Activated CD4-positive, alpha-beta T cell treated with anti-CD3 and anti-CD28 coated beads for 4 hours (primary cell): Measurements from ENCODE around the gene SOX6.
"Not testable (repeated sequence)": the region's sequence is repeated elsewhere in the genome, so short reads cannot be mapped to it uniquely, and the experiment has no call there.

Experiments used
- DNase-seq, 2 donors: peaks; one replicate each; pipeline ENCODE4 v3.0.0-alpha.2; 2020

SOX6 gene

DNA sequence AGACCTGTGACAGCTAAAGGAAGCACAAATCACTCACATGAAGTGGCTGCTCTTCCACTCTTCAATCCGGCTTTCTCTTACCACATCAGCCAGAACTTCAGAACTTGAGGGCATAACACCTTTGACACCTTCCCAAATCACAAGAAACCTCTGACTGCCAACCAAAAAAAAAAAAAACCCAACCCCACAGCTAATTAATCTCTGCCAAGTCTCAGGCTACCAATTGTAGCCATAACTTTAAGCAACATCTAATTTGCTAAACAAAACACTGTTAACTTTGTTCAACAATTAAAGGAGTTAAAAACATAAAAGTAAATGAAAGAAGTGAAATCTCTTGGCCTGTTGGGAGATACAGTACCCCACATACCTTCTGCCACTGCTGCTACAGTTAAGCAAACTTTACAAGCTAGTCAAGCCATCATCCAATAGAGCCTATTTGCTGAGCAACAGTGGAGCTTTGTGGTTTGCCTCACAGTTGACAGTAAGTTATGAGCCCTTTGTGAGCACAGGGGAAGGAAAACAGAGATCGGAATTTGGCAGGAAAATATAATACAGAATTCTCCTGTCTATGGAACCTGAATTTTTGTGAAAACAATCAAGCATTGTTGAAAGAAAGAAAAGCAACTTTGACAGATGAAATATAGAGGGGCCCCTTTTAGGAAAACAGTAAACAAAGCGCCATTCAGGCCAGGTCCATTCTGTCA is at the start of gene SOX6:
Gene SOX6, minus strand, starts transcription at position 490 of the 704 bp plus-strand sequence. CDS start 15,298 bp downstream, outside the sequence.
- DNase-seq = no peak

- DNase-seq = no peak
Observed at GRCh38 chr11:16404781-16405285, 48.5 kb upstream of the SOX6 start.

DNA sequence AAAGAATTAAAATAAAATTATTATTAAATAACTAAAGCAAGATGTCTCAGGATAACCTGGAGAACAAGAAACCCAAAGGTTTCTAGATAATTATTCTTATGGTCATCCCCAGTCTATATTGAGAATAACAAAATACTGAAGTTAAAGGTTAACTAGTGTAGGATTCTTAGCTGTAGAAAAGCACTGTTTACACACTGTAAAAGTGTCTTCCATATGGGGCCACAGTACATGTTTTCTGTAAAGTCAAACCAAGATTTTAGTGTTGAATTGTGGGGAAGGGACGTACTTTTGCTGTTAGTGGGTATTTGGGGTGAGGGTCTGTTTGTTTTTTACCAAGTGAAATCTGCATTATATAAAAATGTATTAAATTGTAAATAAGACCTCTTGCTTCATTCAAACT is 47.5 kb upstream of the SOX6 start:
- DNase-seq = no peak

DNA sequence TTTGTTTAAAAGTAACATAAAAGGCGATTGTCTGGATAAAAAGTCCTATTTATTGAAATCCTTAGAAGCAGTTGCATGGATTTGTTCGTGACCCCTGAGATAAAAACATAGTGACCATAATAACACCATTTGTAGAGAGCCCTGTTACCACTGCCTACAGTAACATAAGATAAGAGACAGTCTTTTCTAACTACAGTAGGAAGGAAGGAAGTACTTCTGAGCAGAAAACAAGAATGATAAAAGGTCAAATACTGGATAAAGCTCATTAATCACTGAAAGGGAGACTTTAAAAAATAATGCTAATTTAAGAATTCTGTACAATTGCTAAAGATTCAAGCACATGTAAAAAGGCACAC is 47.1 kb upstream of the SOX6 start:
- no peak for DNase-seq

- DNase-seq = no peak
Observed at GRCh38 chr11:16402654-16403447, 46.5 kb upstream of the SOX6 start.

DNA sequence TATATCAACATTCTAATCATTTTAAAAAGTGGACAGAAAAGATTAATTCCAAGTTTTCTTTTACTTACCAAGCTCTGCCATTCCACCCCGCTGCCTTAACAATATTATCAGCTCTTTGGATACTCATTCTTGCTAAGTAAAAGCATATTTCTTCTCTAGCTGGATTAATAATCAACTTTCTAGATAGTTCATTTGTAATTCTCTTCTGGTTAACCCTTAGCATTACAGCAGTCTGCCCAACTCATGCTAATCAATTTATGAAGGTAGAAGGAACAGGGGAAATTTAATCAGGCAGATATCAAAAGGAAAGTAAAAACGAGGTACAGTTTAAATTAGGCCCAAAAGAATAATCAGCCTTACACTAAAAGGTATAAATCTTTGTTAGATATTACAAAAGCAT is 41.0 kb upstream of the SOX6 start:
- DNase-seq = no peak

GRCh38 chr11:16395601-16396000 is 39.3 kb upstream of the SOX6 start:
- no peak for DNase-seq

DNA sequence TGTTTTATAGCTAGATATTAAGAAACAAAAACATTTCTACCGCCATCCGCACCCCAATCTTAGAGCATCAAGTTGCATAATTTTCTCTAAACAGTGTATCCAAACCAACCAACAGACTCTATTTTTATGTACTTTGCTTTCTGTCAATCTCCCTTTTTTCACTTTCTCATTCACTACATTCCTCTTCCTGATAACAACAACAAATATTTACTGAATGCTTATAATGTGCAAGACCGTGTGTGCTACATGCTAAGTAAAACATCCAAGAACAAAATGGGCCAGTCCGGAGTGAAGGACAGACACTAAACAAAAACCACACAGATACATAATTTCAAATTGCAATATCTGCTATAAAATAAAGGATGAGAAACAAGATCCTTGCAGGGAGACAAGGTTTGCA is 38.6 kb upstream of the SOX6 start:
- no peak for DNase-seq

DNA sequence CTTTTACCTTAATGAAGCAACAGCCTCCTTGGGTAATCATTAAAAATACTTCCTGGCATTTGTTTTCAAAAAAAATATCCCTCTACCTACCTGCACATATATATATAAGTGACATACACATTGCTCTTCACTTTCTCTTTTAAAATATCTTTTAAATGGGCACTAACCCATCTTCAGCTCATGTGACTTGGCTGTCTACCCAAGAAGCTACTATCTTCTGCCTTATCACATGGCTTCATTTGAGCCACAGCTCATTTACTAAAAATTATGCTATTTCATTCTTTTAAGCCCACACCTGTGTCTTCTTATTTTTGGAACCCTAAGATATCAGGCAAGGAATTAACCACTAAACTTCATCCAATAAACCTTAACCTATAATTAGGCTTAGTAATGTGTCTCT is 37.0 kb upstream of the SOX6 start:
- DNase-seq = no peak

DNA sequence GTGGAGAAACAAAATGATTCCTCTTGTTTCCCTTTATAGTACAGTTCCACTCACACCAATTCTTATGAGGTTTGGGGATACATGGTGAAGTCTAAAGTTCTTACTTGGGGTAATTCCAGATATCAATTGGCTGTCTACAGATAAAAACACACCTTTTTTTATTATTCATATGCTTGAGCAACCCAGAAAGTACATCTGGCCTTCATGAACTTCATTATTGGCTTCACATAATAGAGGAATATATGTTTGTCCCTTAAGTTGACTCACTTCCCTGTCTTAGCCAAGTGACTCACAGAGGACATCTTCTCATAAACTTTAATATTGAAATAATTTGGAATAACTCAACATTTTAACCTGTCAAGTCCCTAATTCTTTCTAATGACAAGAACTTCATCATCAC is 36.3 kb upstream of the SOX6 start:
- no peak for DNase-seq

GRCh38 chr11:16390826-16391225 is 34.5 kb upstream of the SOX6 start:
- DNase-seq = not testable (repeated sequence)

DNA sequence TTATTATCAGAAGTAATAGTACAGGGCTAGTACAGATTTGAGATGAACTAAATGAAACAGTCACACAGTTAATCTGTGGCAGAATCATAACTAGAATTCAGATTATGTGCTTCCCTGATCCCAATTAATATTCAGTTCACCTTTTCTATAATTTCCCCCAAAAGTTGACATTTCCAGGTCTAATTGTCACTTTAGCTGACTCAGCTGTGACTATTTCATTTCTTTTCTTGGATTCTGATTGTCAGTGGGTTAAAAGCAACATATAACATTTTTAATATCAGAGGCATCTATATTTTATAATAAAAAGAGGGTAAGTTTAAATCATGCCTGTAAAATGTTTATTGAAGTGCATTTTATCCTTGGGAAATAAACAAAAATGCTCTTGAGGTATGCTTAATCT is 28.8 kb upstream of the SOX6 start:
- no peak for DNase-seq

GRCh38 chr11:16382638-16383380 is 26.5 kb upstream of the SOX6 start:
- DNase-seq = no peak

DNA sequence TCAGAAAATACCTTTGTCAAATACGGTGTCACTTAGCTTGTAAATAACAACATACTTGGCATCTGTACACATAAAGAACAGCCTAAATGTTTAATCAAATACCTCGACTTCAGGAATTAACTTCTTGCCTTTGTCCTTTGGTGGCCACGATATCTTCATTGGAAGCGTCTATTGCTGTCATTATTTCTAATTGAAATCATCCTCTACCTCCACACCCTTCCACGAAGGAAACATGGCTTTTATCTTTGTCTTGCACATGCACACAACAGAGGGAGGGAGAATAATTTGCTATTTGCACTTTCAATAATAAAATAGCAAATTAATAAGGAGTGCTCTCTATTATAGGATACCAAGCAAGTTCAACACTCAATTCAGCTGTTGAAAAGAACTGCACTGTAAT is 25.8 kb upstream of the SOX6 start:
- no peak for DNase-seq

DNA sequence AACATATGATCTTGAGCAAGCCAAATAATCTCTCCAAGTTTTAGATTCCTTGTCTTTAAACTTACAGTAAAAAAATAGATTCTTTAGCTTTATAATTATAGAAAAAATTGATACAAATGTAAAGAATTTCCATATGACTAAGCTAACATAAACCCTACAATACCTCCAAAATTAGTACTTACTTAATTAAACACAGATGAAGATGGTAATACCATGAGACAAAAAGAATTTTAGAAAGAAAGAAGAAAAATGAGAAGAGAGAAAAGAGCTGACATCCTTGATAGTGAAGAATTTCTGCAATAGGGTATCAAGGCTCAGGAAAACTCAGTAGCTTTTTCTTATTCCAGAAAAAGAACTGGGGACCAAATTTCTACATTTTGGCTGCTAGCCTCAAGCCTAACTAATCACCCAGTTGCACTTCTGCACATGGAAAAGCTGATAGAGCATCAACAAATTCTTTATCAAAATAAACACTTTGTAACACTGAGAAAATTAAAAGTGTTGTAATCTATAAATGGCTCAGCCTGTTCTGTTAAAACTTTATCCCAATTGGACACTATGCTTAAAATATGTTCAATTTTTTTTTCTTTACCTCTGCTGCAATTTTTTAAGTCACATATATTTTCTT is 24.7 kb upstream of the SOX6 start:
- DNase-seq = no peak

GRCh38 chr11:16378906-16379305 is 22.6 kb upstream of the SOX6 start:
- DNase-seq = no peak

GRCh38 chr11:16377746-16378145 is 21.4 kb upstream of the SOX6 start:
- no peak for DNase-seq

DNA sequence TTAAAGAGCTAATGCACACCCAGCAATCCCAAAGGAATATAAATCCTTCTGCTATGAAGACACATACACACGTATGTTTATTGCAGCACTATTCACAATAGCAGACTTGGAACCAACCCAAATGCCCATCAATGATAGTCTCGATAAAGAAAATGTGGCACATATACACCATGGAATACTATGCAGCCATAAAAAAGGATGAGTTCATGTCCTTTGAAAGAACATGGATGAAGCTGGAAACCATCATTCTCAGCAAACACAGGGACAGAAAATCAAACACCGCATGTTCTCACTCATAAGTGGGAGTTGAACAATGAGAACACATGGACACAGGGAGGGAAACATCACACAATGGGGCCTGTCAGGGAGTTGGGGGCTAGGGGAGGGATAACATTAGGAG is 19.3 kb upstream of the SOX6 start:
- not testable (repeated sequence) for DNase-seq

- DNase-seq = no peak
Observed at GRCh38 chr11:16373768-16374167, 17.4 kb upstream of the SOX6 start.

- DNase-seq = no peak
Observed at GRCh38 chr11:16372355-16372754, 16.0 kb upstream of the SOX6 start.

- DNase-seq = no peak
Observed at GRCh38 chr11:16367252-16367651, 10.9 kb upstream of the SOX6 start.

GRCh38 chr11:16365581-16366228 is 9.4 kb upstream of the SOX6 start:
- no peak for DNase-seq

DNA sequence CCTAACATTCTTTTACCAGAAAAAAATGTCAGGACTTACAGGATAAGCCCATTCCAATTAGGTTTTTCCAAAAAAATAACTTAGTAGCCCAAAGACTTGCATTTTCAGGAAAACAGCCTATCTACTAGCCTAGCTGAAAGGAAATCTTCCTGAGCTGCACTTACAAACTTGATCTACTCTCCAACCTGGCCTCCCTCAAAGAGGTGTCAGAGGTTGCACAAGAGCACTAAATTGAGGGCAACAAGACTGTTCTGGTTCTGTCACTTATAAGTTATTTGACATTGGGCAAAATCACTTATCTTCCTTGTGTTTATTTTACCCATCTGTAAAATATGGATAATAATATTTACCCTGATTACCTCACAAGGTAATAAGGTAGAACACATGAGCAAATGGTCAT is 7.9 kb upstream of the SOX6 start:
- no peak for DNase-seq
